HG03066 (cell line): Measurements from ENCODE around the gene KIF5C.

ENCODE experiments used
- ATAC-seq: cut with Tn5 transposase; IDR thresholded peaks from one replicate; pipeline ENCODE4 v1.9.1; 2021; ENCODE audit warnings: low read depth; ENCODE audit not compliant: unreplicated experiment

Gene KIF5C

DNA sequence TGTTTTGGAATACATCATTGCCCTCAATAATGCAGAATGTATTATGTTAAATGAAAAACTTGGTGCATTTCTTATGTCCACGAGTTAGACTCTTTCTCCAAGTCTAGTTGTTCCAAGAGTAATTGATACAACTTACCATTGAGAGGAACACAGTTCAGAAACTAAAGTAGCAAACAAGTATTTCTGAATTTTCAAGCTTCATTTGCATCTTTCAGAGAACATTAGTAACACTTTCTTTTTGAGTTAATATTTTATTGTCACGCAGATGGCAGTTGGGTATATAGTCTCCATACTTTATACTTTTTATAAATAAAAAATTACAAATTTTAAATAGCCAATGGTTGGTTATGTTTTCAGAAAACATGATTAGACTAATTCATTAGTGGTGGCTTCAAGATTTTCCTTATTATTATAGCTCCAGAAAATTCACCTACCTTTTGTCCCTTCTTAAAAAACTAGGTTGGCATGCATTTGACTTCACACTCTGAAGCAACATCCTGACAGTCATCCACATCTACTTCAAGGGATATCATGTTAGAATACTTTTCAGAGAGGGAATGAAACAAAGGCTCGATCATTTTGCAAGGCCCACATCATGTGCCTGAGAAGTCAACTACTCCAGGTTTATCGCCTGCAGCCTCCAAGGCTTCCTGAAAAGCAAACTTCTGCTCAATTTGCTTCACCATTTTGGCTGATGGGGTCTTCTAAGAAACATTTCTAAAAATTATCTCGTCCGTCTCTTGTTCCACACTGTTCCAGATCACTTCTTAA is 193.4 kb downstream of the KIF5C start:
- ATAC-seq = no peak

DNA sequence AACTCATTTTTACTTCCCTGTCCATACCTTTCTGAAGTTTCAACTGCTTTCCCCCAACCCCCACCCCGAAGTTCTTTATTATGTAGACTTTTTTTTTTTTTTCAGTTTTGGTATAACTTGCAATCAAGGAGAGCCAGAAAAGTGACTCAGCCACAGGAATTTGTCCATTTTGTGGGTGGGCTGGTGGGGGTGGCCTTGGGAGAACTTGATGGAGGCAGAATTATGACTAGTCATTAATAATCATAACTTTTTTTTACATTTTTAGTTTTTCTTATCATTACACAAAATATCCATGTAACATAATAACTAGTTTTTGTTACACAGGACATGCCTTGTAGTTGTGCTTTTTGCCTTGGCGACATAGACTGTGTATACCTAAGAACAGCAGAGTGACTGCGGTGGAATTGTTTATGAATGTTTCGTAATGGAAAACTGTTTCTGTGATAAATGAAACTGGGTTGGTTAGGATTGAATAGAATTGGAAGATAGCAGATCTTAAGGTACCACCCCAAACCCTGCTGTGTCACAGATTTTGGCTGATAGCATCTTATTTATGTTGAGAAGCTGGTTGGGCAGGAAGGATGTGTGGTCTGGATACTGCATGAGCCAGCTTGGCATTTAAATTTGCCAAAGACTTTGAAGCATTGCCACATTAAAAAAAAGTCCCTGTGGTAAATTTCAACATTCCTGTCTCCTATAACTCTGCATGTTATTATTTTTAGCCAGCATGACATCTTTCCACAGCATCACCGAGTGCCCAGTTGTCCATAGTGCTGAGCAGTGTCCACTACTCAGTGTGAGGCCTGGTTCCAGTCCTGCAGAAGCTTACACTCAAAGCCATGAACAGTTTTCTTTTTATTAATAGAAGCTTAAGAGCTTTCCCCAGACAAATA is 194.2 kb downstream of the KIF5C start:
- ATAC-seq = no peak

DNA sequence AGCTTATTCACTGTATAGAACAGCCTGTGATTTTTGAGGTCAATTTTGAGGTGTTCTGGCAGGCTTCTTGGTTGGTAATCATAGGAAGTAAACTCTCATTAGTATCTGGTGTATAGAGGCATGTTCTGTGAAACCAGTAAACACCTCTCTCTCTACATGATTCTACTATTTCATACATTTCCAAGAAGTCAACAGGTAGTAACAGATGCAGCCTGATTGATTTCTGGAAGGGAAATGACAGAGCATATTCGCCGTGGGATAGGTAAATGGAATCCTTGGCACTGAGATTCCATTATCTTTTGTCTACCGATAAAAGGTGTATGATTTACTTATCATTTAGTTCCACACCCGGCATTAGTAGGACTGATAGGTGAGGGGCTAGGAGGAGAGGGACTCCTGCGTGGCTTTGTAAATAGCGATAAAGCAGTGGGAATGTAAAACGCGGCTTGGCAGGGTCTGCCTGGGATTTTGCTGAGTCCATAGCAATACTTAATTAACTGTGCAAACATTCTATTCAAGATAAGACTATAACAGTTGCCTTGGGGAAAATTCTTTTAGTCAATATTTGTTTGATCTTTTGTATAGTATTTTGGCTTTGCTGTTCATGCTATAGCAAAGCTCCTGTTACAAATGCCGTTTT is 195.8 kb downstream of the KIF5C start:
- no peak for ATAC-seq

DNA sequence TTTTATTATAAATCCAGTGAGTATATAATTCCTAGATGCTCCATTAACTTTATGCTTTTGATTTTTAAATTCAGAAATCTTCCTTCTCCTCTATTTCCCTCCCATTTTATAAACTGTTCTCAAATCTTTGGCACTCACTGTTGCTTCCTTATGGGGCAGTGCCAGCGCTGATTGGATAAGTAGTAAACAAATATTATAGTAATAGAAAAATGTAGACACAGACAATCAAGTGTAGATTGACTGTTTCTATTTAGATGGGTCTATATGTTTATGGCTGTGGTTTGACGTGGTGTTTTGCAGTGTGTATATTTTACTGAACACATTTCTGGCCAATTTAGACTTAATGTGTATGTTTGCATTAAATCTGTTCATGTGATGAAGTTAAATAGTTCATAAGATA is 200.1 kb downstream of the KIF5C start:
- no peak for ATAC-seq

DNA sequence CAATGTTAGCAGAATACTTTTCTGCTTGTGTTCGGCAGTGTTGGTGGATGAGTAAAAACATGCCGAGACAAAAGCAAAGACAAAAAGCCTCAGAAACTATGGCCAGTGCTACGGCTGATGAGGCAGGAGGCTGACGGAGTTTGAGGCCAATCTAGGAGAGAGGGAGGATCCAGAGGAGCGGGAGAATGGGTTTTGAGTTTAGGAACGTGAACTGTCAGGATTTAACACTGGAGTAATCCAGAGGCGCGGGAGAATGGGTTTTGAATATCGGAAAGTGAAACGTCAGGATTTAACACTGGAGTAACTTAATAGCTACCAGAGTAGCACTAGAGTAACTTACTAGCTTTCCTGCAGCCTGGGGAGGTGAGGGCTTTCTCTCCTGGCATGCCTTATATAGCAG is 200.8 kb downstream of the KIF5C start:
- no peak for ATAC-seq
